ENCODE data around the gene GALNS. TPM values are rescaled to one million over a fixed set of nuclear protein-coding genes. Genes with fewer than 3 reads are reported as not detected.
"Not testable (repeated sequence)": the region's sequence is repeated elsewhere in the genome, so short reads cannot be mapped to it uniquely, and the experiment has no call there.

The GALNS gene
- total and polyA plus RNA-seq, 12 donors: 12.6 to 63.1 (median 36.2) TPM

DNA sequence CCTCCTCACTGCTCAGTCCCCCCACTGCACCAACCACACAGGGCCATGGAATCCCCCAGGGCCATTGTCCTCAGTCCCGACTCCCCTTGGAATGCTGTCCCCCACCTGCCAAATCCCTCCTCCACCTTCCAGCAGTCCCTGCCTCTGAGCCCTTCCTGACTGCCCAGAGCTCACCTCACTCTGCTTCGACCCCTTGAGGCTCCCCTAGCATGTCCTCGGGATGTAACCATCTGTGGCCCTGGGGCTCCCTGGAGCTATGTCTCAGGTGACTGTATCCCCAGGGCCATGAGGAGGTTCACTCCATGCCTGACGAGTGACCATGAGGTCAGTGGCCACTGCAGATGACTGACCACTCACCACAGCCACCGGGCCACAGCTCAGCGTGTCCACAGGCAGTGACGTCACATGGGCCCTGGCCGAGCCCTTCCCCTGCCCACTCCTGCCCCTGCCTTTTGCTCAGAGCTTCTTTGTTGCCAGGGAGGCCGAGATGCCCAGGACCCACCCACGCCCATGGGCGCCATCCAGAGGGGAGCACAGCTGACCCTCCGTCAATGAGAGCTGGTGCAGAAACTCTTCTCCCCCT lies 64.0 kb downstream of the GALNS start:
- intact Hi-C loops (cut with DNase I): no loop called here
- Histone ChIP-seq H3K9me3 (replicated peaks in 1 of 3) (no peaks in the 10 kb centered on the region), H3K4me3 (no peak overlapping the region), H3K4me1 (replicated peaks in 1 of 2) (no peaks in the 10 kb centered on the region), H3K27ac (no peak overlapping the region), H3K27me3 (peaks cover 11% of the 10 kb centered on the region), H3K36me3 (replicated peaks in 1 of 2) (no peaks in the 10 kb centered on the region)
- WGBS, 4 donors: 76 to 89% (median 78%) methylated on average over 3 to 12 of the region's 12 CpGs
- DNase-seq: no peak
- TF ChIP-seq CTCF (IDR thresholded peaks at IDR 0.05) (no peak), POLR2A (IDR thresholded peaks at IDR 0.05) (no peak)

- intact Hi-C loops (cut with DNase I): no loop called here
- Histone ChIP-seq H3K27me3 (peaks cover 11% of the 10 kb centered on the region), H3K27ac (no peak overlapping the region), H3K9me3 (replicated peaks in 1 of 3) (no peaks in the 10 kb centered on the region), H3K4me3 (no peak overlapping the region), H3K36me3 (replicated peaks in 1 of 2) (no peaks in the 10 kb centered on the region), H3K4me1 (replicated peaks in 1 of 2) (no peaks in the 10 kb centered on the region)
- no peak for DNase-seq
- WGBS, 4 donors: 60 to 72% (median 68%) methylated on average over 2 to 13 of the region's 13 CpGs
- TF ChIP-seq CTCF (IDR thresholded peaks at IDR 0.05) (no peak), POLR2A (IDR thresholded peaks at IDR 0.05) (no peak)
Measured at GRCh38 chr16:88792078-88792550, 64.6 kb downstream of the GALNS start.

DNA sequence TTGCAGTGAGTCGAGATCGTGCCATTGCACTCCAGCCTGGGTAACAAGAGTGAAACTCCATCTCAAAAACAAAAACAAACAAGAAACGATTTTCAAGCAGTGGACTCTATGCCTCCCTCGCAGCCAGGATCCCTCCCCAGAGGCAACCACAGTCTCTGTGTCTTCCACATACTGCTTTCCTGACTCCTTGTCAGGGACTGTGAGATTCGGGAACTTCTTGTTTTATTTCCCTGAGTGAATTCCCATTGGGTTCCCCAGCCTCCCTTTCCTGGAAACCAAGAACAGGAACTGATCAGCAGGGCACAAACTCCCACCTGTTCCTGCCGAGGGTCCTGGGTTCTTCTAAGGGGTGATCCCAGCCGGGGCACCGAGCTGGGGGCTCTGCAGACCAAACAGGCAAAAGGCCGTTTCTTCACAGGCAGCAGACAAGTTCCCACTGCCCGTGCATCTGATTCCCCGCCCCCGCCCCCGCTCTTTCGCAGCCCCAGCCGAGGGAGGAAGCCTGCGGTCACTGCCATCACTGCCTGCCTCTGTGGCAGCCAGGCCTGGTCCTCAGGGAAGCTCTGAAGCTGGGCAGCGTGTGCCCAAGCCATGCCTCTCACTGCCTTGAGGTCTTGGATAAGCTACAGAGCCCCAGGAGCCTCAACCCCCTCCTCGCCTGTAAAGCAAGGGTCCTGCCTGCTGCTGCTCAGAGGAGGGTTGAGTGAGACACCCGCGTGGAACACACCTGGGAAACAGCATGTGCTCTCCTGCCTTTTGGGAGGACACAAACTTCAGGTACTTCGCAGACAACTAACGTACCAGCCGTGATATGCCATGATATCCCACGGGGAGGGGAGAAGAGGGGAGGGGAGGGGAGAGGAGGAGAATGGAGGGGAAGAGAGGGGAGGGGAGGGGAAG lies 66.2 kb downstream of the GALNS start:
- Histone ChIP-seq H3K9me3 (replicated peaks in 1 of 3) (no peaks in the 10 kb centered on the region), H3K36me3 (replicated peaks in 1 of 2) (no peaks in the 10 kb centered on the region), H3K27ac (peak overlapping the region in 1 of 5 donors; percentile 10), H3K4me1 (replicated peaks in 1 of 2) (no peaks in the 10 kb centered on the region), H3K4me3 (no peak overlapping the region), H3K27me3 (peaks cover 11% of the 10 kb centered on the region)
- intact Hi-C loops (cut with DNase I): no loop called here
- WGBS, 4 donors: 42 to 53% (median 48%) methylated on average over 7 to 24 of the region's 24 CpGs
- TF ChIP-seq POLR2A (IDR thresholded peaks at IDR 0.05): no peak
- TF ChIP-seq CTCF (IDR thresholded peaks at IDR 0.05): no peak
- DNase-seq: peak in 1 of 7 donors; percentile 40

DNA sequence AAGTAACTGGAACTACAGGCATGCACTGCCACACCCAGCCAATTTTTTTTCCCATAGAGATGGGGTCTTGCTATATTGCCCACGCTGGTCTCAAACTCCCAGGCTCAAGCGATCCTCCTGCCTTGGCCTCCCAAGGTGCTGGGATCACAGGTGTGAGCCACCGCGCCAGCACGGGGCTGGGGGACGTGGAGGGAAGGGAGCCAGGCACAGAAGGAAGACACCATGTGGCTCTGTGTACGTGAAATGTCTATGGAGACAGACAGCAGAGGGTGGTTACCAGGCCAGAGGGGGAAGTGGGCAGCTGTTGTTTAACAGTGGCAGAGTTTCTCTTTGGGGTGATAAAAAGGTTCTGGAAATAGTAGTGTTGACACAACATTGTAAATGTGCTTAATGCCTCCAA lies 67.2 kb downstream of the GALNS start:
- H3K9me3 ChIP-seq (replicated peaks in 1 of 3): no peaks in the 10 kb centered on the region
- H3K4me1 ChIP-seq (replicated peaks in 1 of 2): no peaks in the 10 kb centered on the region
- no peak overlapping the region for H3K4me3 ChIP-seq
- peaks cover 11% of the 10 kb centered on the region for H3K27me3 ChIP-seq
- H3K27ac ChIP-seq: no peak overlapping the region
- 72 to 84% (median 78%) methylated on average over 5 to 7 of the region's 7 CpGs for WGBS, 4 donors
- intact Hi-C loops (cut with DNase I): no loop called here
- TF ChIP-seq POLR2A (IDR thresholded peaks at IDR 0.05): no peak
- no peak for TF ChIP-seq CTCF (IDR thresholded peaks at IDR 0.05)
- H3K36me3 ChIP-seq (replicated peaks in 1 of 2): no peaks in the 10 kb centered on the region
- no peak for DNase-seq

- H3K4me1 ChIP-seq (replicated peaks in 1 of 2); H3K4me3 ChIP-seq; H3K9me3 ChIP-seq (replicated peaks in 1 of 3); DNase-seq; intact Hi-C loops (cut with DNase I); H3K27ac ChIP-seq; H3K36me3 ChIP-seq (replicated peaks in 1 of 2): not testable (repeated sequence)
- WGBS, 4 donors: 94 to 98% (median 95%) methylated on average over 7 to 8 of the region's 8 CpGs
- peaks cover 11% of the 10 kb centered on the region for H3K27me3 ChIP-seq
Measured at GRCh38 chr16:88788749-88789148, 68.0 kb downstream of the GALNS start.

Data from adrenal gland (tissue), 12 donors.